ENCODE measurements around the gene FGFR3.

FGFR3 gene
- 0.16 to 0.39 (median 0.21) reads per million in 3 experiments for total RNA-seq

GRCh38 chr4:1792832-1793495, at the start of gene FGFR3:
Gene FGFR3 (plus strand): TSS chr4:1793293. CDS start chr4:1793935, 642 bp downstream.
- DNase-seq = no peak

DNA sequence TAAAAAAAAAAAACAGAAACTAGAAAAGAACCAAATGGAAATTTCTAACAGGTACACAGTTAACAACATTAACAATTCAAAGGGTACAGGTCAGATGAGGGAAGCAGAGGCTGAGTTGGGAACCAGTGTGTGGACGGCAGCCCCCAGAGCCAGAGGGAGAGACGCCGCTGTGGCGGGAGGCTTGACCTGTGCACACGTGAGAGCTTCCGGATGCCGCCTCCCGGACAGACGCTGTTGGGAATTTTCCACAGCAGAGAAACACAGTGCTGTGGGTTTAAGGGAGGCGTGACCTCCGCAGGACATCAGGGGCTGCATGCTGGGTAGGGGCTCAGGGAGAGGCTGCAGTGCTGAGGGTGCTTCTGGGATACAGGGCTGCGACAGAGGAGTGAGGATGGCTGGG, 49.5 kb upstream of the FGFR3 start:
- DNase-seq = no peak

DNA sequence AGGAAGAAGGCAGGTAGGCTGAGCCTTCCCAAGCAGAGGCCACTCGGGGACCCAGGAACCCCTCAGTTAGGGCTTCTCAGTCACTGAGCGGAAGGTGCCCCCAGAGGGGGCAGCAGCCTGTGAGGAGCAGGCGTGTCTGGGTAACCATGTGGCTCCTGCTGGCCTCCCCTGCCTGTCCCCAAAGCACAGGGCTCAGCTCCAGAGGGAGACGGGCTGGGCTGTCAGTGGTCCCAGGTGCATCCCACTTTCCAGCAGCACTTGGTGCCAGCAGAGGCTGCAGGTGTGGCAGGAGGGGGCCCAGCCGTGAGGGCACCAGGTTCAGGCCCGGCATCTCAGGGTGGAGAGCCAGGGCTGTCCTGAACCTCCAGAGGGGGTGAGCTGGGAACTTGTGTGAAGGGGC, 49.1 kb upstream of the FGFR3 start:
- DNase-seq = no peak

GRCh38 chr4:1744552-1744951, 48.5 kb upstream of the FGFR3 start:
- no peak for DNase-seq

DNA sequence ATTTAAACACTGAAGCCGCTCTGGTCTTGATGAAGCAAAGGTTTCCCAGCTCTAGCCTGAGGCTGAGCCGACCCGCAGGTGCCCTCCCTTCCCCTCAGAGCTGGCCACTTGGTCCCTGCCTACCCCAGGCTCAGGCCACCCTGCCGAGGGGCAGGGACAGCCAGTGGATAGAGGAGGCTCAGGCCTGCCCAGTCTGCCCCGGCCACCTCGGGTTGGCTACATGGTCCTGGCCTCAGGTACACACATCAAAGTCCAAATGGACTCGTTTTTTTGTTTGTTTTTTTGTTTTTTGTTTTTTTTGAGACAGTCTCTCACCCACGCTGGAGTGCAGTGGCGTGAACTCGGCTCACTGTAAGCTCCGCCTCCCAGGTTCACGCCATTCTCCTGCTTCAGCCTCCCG, 47.9 kb upstream of the FGFR3 start:
- DNase-seq = no peak

GRCh38 chr4:1745697-1746096, 47.4 kb upstream of the FGFR3 start:
- no peak for DNase-seq

DNA sequence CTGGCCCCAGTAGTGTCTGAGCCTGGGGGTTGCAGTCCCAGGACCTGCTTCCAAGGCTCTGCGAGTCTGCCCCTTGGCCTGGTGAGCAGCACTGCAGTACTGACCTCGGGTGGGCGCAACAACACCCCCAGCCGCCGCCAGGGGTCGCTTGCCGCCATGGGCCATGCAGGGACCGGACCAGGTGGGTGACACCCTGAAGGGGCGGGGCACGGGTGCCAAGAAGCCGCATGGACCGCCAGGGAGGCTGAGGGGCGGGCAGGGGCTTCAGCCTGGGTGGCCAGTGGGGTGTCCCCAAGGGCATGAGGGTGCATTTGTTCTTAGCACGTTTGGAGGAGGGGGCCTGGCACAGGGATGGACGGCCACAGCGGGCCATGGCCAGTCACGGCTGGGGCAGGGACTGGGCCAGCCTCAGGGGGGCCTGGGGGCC, 46.8 kb upstream of the FGFR3 start:
- DNase-seq = peak; percentile 55

DNA sequence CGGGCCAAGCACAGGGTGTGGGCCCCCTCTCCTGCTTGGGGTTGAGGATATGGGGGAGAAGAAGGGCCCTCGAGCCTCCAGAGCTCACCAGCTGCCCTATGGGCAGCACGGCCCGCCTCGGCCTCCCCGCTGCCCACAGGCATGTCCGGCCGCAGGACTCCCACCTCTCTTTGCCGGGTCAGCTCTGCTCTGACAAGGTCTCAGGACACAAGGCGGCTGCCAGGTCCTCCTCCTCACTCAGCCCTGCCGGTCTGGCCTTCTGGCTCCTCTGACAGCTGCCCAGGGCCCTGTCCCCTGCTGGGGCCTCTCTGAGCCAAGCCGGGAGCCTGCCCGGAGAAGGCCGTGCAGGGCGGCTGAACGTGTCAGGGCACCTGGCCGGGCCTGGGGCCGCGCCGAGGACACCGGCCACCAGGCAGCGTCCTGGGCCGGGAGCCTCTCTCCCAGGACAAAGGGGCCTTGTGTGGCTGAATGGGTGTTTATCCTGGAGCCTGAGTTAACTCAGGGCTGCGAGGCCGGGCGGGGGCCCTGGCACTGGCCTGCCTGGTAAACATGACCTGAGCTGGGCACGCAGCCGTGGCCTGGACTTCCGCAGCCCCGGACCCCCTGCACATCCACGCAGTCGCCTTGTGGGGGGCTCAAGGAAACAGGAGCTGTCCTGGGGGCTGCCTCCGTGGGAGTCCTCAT, 46.0 kb upstream of the FGFR3 start:
- DNase-seq = no peak

DNA sequence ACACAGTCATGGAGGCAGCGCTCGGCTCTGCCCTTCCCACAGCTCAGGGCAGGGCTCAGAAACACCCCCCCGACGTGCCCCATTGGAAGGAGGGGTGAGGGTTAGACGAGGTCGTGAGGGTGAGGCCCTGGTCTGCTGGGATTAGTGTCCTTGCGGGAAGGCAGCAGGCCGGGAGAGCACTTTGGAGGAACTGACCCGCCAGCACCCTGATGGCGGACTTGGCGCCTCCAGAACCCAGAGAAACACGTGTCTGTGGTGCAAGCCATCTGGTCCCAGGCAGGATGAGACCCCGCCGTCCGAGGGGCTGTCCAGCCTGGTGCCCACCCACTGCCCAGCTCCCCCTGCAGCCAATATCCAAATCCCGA, 45.5 kb upstream of the FGFR3 start:
- DNase-seq = no peak

GRCh38 chr4:1748465-1748995, 44.6 kb upstream of the FGFR3 start:
- DNase-seq = peak; percentile 64

DNA sequence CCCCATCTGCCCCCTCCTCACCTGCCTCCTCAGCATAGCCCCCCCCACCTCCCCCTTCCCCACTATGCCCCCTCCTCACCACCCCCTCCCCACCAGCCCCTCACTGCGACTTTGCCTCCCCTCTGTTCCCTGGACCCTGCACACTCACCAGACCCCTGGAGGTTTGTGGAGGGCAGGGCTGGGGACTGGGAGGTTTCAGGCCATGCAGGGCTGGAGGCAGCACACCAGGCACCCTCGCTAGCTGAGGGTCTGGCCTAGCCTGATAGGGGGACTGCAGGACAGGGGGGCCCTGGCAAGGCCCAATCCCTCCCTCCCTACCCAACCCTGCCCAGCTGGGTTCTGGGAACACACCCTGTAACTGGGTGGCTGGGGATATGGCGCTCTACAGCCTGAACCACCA, 43.7 kb upstream of the FGFR3 start:
- no peak for DNase-seq

GRCh38 chr4:1749826-1750225, 43.3 kb upstream of the FGFR3 start:
- DNase-seq = no peak

- no peak for DNase-seq
These were observed 42.5 kb upstream of the FGFR3 start for GRCh38 chr4:1750381-1751154.

DNA sequence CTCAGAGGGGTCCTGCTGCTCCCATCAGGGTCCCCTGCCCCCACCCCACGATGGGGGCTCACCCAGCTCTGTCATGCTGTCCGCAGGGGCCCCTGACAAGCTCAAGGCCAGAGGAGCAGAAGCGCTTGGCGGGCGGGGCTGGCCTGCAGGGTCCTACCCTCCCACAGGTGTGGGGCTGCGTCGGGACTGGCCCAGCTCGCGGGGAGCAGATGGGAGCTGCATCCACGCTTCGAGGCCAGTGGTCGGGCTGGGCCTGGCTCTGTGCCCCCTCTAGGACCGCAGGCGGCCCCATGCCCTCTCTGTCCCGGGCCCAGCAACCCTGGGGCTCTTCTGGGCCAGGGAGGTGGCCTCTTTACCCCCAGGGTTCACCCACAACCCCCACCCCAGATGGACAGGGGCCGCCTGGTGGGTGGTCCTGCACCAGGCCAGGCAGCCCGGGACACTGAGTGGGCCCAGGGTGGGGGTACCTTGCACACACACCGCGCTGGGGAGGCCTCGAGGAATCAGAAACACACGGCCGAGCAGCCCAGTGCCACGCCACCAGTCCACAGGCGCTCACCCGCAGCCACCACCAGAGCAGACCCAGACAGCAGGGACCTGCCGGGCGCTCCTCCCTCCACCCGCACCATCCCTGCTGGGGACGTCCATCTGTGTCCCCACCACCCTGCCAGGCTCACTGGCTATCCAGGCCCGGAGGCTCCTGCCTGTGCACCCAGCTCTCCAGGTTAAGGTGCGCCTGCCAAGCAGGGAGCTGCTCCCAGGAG, 41.8 kb upstream of the FGFR3 start:
- DNase-seq = no peak

GRCh38 chr4:1751919-1752283, 41.2 kb upstream of the FGFR3 start:
- no peak for DNase-seq

DNA sequence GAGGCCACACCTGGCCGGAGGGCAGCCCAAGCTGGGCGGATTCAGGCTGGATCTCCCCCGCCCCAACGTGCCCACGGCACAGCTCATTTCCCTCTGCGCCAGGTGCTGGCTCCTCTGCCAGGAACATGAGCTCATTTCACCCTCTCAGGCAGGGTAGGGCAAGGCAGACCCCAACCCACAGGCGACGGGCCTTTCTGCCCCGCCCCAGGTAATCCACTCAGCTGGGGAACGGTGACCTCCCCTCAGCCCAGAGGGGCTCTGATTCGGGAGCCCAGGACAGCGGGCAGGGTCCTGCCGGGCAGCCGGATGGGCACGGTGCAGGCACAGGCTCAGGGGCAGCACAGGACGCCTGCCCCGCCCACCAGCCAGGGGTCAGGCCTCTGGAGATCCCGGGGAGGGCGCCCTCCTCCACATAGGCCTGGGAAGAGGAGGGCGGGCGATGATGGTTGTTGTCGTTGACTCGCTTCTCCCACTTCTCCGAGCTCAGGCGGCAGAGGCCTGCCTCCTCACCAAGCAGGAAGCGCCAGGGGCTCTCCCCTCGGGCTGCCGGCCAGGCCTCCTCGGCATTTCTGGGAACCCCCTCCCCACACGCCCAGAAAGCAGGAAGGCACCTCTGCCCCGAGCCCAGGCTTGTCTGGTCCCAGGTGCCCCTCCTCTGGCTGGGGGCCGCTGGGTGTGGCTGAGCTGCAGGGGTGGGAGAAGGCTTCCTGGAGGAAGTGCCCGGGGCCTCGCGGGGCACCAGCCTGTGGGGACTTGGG, 40.6 kb upstream of the FGFR3 start:
- DNase-seq = peak; percentile 13

DNA sequence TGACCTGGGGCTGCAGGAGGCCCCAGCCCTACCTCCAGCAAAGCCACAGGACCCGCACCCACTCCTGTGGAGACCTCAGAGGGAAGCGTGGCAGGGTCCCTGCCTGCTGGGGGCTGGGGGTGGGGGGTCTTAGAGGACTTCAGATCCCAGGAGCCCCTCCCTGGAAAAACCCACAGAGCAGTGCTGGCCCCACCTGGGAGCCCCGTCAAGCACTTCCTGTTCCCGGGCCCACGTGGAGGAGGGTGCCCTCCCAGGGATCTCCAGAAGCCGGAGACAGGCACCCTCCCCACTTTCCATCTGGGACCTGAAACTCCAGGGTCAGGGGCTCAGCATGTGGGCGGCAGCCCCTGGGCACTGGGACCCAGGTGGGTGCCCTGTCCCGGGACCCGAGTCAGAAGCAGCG, 39.8 kb upstream of the FGFR3 start:
- no peak for DNase-seq

GRCh38 chr4:1753697-1754311, 39.3 kb upstream of the FGFR3 start:
- no peak for DNase-seq

GRCh38 chr4:1754336-1754735, 38.8 kb upstream of the FGFR3 start:
- no peak for DNase-seq

- no peak for DNase-seq
These were observed 37.8 kb upstream of the FGFR3 start for GRCh38 chr4:1755297-1755696.

- DNase-seq = no peak
These were observed 37.0 kb upstream of the FGFR3 start for GRCh38 chr4:1756079-1756478.
